Measurements from ENCODE around the gene PGAM5. TPM values are rescaled to one million over a fixed set of nuclear protein-coding genes. Genes with fewer than 3 reads are reported as not detected.

The PGAM5 gene
- total and polyA plus RNA-seq, 2 of the 13 experiments (the other 11 are each of a cell fraction or from before 2014, with no cell fraction given), result 18.0 to 77.9 TPM

GRCh38 chr12:132687211-132688164, 23.2 kb upstream of the PGAM5 start, which contains the start of the genes POLE and PXMP2 (continued):
- TF ChIP-seq HNF1A (IDR thresholded peaks at IDR 0.05; ENCODE audit: low read depth) (no peak), HNF1A (CRISPR knock-in tag; IDR thresholded peaks at IDR 0.05; ENCODE audit: borderline replicate concordance) (peak; percentile 36; the same call in 1 of the 2 replicates), ZNF451 (CRISPR knock-in tag; IDR thresholded peaks at IDR 0.05) (no peak; the same call in 1 of the 2 replicates), ZSCAN25 (CRISPR knock-in tag; IDR thresholded peaks at IDR 0.05) (no peak; the same call in 1 of the 2 replicates), SP1 (IDR thresholded peaks at IDR 0.05) (no peak), SP1 (CRISPR knock-in tag; IDR thresholded peaks at IDR 0.05) (peak; percentile 75), KMT2B (CRISPR knock-in tag; IDR thresholded peaks at IDR 0.05) (peak; percentile 67), ZBTB21 (CRISPR knock-in tag; IDR thresholded peaks at IDR 0.05) (no peak), KDM4B (CRISPR knock-in tag; IDR thresholded peaks at IDR 0.05) (no peak), HNRNPK (IDR thresholded peaks at IDR 0.05; ENCODE audit: low read depth, low read length, poor library complexity, severe bottlenecking) (peak; percentile 20), IRF2 (CRISPR knock-in tag; IDR thresholded peaks at IDR 0.05) (peak; percentile 34; the same call in 1 of the 2 replicates), SKI (IDR thresholded peaks at IDR 0.05; ENCODE audit: partially characterized antibody) (peak; percentile 83), ZBTB46 (CRISPR knock-in tag; IDR thresholded peaks at IDR 0.05; ENCODE audit: borderline replicate concordance) (no peak), HNRNPLL (IDR thresholded peaks at IDR 0.05; ENCODE audit: low read depth, low read length, poor library complexity, severe bottlenecking) (peak; percentile 37), KDM5A (IDR thresholded peaks at IDR 0.05; ENCODE audit: borderline replicate concordance, low read length) (peak; percentile 43; the same call in 1 of the 2 replicates), TSC22D2 (CRISPR knock-in tag; IDR thresholded peaks at IDR 0.05; ENCODE audit: borderline replicate concordance) (no peak), ZNF772 (CRISPR knock-in tag; IDR thresholded peaks at IDR 0.05) (0 out of 2 replicates have a peak, but pooled peaks have one; percentile 30), RFXAP (CRISPR knock-in tag; IDR thresholded peaks at IDR 0.05; ENCODE audit: borderline replicate concordance) (peak; percentile 53; the same call in 1 of the 2 replicates), GPBP1L1 (CRISPR knock-in tag; IDR thresholded peaks at IDR 0.05) (no peak), ZNF556 (CRISPR knock-in tag; IDR thresholded peaks at IDR 0.05; ENCODE audit: borderline replicate concordance) (no peak), ZC3H13 (CRISPR knock-in tag; IDR thresholded peaks at IDR 0.05) (0 out of 2 replicates have a peak, but pooled peaks have one; percentile 34), BORCS8-MEF2B (CRISPR knock-in tag; IDR thresholded peaks at IDR 0.05) (peak; percentile 58; the same call in 1 of the 2 replicates), MXI1 (IDR thresholded peaks at IDR 0.05; ENCODE audit: borderline replicate concordance, low read depth, low read length) (peak; percentile 97)
